ENCODE data around the gene KMT2C. TPM values are rescaled to one million over a fixed set of nuclear protein-coding genes. Genes with fewer than 3 reads are reported as not detected.
"Not testable (repeated sequence)": the region's sequence is repeated elsewhere in the genome, so short reads cannot be mapped to it uniquely, and the experiment has no call there.

Gene KMT2C
- total RNA-seq, 1 donor from 2014 or later, result 36.0 TPM

DNA sequence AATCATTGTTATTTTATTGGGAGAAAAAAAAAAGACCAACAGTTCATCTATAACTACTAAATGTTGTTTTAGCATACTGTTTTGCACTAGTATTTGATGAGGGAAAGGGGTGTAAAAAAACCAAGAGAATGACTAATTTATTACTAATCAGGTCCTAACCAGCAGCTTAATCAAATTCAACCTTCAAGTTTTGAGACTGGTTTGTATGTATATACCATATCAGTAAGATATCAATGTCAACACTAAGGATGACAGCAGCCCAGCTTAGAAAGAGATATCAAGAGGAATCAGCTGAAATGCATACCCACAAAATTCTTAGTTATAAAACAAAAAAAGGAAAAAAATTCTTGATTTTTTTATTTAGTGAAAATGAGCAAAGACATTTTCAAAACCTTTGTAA is 122.6 kb downstream of the KMT2C start:
- Histone ChIP-seq H3K27ac (no peak overlapping the region), H3K36me3 (peaks cover 6 to 18% of the 10 kb centered on the region in 2 donors), H3K9me3 (no peaks in the 10 kb centered on the region), H3K27me3 (no peaks in the 10 kb centered on the region), H3K4me3 (no peak overlapping the region), H3K4me1 (peaks cover 4 to 6% of the 10 kb centered on the region in 2 donors)
- no peak for DNase-seq (ENCODE audit: low spot score in 2 of 2)
- intact Hi-C loops (cut with DNase I), result no loop called here
- TF ChIP-seq, protein P1, sequence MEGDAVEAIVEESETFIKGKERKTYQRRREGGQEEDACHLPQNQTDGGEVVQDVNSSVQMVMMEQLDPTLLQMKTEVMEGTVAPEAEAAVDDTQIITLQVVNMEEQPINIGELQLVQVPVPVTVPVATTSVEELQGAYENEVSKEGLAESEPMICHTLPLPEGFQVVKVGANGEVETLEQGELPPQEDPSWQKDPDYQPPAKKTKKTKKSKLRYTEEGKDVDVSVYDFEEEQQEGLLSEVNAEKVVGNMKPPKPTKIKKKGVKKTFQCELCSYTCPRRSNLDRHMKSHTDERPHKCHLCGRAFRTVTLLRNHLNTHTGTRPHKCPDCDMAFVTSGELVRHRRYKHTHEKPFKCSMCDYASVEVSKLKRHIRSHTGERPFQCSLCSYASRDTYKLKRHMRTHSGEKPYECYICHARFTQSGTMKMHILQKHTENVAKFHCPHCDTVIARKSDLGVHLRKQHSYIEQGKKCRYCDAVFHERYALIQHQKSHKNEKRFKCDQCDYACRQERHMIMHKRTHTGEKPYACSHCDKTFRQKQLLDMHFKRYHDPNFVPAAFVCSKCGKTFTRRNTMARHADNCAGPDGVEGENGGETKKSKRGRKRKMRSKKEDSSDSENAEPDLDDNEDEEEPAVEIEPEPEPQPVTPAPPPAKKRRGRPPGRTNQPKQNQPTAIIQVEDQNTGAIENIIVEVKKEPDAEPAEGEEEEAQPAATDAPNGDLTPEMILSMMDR (IDR thresholded peaks at IDR 0.05), result no peak

GRCh38 chr7:152312316-152312715 is 123.5 kb downstream of the KMT2C start:
- Histone ChIP-seq H3K4me3 (no peak overlapping the region), H3K27me3 (no peaks in the 10 kb centered on the region), H3K36me3 (peaks cover 6 to 24% of the 10 kb centered on the region in 2 donors), H3K27ac (no peak overlapping the region), H3K9me3 (no peaks in the 10 kb centered on the region), H3K4me1 (peaks cover 4 to 6% of the 10 kb centered on the region in 2 donors)
- no peak for DNase-seq (ENCODE audit: low spot score in 2 of 2)
- TF ChIP-seq, protein P1 (IDR thresholded peaks at IDR 0.05), result no peak
- intact Hi-C loops (cut with DNase I), result no loop called here

GRCh38 chr7:152307902-152308301 is 127.9 kb downstream of the KMT2C start:
- H3K4me3 ChIP-seq, result no peak overlapping the region
- TF ChIP-seq, protein P1 (IDR thresholded peaks at IDR 0.05), result no peak
- peaks cover 6 to 41% of the 10 kb centered on the region in 2 donors for H3K36me3 ChIP-seq

DNA sequence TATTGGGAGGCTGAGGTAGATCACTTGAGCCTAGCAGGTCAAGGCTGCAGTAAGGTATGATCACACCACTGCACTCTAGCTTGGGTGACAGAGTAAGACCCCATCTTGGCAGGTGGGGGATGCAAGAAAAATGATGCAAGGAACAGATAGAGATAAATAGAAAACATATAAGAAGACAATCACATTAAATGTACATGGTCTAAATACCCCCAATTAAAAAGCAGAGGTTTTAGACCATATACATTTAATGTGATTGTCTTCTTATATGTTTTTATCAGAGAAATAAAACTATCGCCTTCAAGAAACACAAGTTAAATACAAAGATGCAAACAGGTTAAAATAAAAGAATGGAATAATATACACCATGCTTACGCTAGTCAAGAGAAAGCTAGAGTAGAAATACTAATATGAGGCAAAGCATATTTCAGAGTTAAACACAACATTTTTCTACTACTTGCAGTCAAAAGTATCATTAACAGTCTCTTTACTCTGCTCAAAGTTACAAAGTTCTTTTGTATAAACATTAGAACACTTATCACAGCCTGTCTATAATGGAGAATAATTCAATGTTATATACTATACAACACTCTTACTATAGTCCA is 136.2 kb downstream of the KMT2C start:
- intact Hi-C loops (cut with DNase I); DNase-seq (ENCODE audit: low spot score in 2 of 2); H3K9me3 ChIP-seq: not testable (repeated sequence)

More at GRCh38 chr7:152307902-152308301, 127.9 kb downstream of the KMT2C start:
- intact Hi-C loops (cut with DNase I), result no loop called here
- no peaks in the 10 kb centered on the region for H3K27me3 ChIP-seq
- H3K9me3 ChIP-seq, result no peaks in the 10 kb centered on the region
- H3K4me1 ChIP-seq, result peaks cover 0 to 6% of the 10 kb centered on the region in 2 donors
- no peak overlapping the region for H3K27ac ChIP-seq
- no peak for DNase-seq (ENCODE audit: low spot score in 2 of 2)

DNA sequence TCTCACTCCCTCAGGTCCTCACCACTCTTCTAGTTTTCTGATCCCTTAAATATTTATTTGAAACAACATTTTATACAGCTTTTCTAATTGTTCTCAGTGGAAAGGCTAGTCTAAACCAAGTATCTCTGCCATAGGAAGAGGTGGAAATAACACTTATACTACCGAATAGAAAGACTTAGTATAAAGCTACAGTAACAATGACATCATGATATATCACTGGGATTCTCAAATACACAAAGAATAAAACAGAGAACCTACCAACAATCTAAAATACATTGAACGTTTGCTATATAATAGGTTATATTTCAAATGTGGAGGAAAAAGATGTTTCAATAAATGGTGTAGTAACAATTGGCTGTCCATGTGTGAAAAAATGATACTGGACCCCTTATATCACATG is 142.9 kb downstream of the KMT2C start:
- no peaks in the 10 kb centered on the region for H3K4me1 ChIP-seq
- intact Hi-C loops (cut with DNase I), result no loop called here
- peaks cover 0 to 15% of the 10 kb centered on the region in 2 donors for H3K36me3 ChIP-seq
- TF ChIP-seq, protein P1 (IDR thresholded peaks at IDR 0.05), result no peak
- no peak for DNase-seq (ENCODE audit: low spot score in 2 of 2)
- peaks cover 5 to 11% of the 10 kb centered on the region in 2 donors for H3K9me3 ChIP-seq
- no peak overlapping the region for H3K4me3 ChIP-seq
- H3K27ac ChIP-seq, result no peak overlapping the region
- H3K27me3 ChIP-seq, result no peaks in the 10 kb centered on the region

More for the DNA sequence above, 136.2 kb downstream of the KMT2C start:
- H3K27me3 ChIP-seq, H3K27ac ChIP-seq, H3K4me1 ChIP-seq, H3K4me3 ChIP-seq: not testable (repeated sequence)
- peaks cover 0 to 12% of the 10 kb centered on the region in 2 donors for H3K36me3 ChIP-seq

GRCh38 chr7:152286972-152287371 is 148.8 kb downstream of the KMT2C start:
- DNase-seq (ENCODE audit: low spot score in 2 of 2); H3K27me3 ChIP-seq; intact Hi-C loops (cut with DNase I); H3K27ac ChIP-seq; H3K4me3 ChIP-seq; H3K4me1 ChIP-seq; H3K36me3 ChIP-seq: not testable (repeated sequence)
- H3K9me3 ChIP-seq, result peaks cover 5 to 15% of the 10 kb centered on the region in 2 donors

DNA sequence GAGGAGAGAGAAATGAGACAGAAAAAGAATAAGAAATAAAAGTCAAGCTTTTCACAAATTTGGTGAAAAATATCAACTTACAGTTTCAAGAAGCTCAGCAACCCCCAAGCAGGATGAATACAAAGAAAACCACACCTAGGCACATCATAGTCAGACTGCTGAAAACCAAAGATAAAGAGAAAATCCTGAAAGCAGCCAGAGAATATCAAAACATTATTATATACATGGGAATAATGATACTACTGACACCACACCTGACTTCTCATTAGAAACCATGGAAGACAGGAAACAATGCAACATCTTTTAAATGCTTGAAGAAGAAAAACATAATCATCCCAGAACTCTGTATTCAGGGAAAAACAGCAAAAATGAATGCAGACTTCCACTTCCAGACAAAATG is 149.6 kb downstream of the KMT2C start:
- H3K4me3 ChIP-seq; H3K36me3 ChIP-seq; H3K4me1 ChIP-seq; DNase-seq (ENCODE audit: low spot score in 2 of 2); H3K27ac ChIP-seq; H3K27me3 ChIP-seq; intact Hi-C loops (cut with DNase I): not testable (repeated sequence)
- peaks cover 5 to 15% of the 10 kb centered on the region in 2 donors for H3K9me3 ChIP-seq

DNA sequence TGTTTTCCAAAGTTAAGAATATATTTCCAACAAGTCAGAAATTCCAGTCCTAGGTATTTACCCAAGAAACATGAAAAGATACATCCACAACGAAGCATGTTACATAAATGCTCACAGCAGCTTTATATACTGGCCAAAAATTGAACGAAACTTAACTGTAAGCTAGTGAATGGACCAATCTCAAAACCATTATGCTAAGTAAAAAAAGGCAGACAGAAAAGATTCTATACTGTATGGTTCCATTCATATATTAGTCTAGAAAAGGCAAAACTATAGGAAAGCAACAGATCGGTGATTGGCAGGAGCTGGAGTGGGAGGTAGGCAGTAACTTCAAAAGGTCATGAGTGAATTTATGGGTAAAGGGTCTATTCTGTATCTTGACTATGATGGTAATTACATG is 150.8 kb downstream of the KMT2C start:
- H3K4me1 ChIP-seq; intact Hi-C loops (cut with DNase I); H3K27ac ChIP-seq; DNase-seq (ENCODE audit: low spot score in 2 of 2); H3K27me3 ChIP-seq; H3K4me3 ChIP-seq; H3K36me3 ChIP-seq: not testable (repeated sequence)
- H3K9me3 ChIP-seq, result peaks cover 5 to 15% of the 10 kb centered on the region in 2 donors

GRCh38 chr7:152277687-152278086 is 158.1 kb downstream of the KMT2C start:
- intact Hi-C loops (cut with DNase I); H3K27ac ChIP-seq; H3K9me3 ChIP-seq; H3K4me3 ChIP-seq; H3K4me1 ChIP-seq; H3K36me3 ChIP-seq; DNase-seq (ENCODE audit: low spot score in 2 of 2); H3K27me3 ChIP-seq: not testable (repeated sequence)

DNA sequence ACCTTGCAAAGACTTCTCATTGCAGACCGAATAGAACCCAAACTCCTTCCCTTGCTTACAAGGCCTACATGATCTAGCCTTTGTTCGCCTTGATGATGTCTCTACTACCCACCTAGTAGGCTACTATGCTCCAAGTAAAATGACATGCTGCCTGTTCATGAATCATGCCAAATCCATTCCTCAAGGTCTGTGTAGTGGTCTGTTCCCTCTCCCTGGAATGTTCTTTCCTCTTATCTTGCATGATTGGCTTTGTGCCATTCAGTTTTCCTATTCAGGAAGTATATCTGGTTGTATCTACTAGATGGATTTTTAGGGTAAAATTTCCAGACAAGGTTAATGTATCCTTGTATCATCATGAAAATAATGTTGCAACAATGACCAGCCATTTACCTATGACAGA is 165.4 kb downstream of the KMT2C start:
- H3K4me3 ChIP-seq; H3K4me1 ChIP-seq; H3K27ac ChIP-seq; DNase-seq (ENCODE audit: low spot score in 2 of 2); intact Hi-C loops (cut with DNase I); H3K9me3 ChIP-seq; H3K27me3 ChIP-seq: not testable (repeated sequence)
- H3K36me3 ChIP-seq, result peaks cover 0 to 15% of the 10 kb centered on the region in 2 donors

All from ascending aorta (tissue), 2 donors.